GM21619 (cell line): ENCODE data around the gene CLINT1.

Experiments
- ATAC-seq: cut with Tn5 transposase; IDR thresholded peaks from one replicate; pipeline ENCODE4 v1.9.1; 2021; ENCODE audit not compliant: unreplicated experiment

Gene CLINT1

DNA sequence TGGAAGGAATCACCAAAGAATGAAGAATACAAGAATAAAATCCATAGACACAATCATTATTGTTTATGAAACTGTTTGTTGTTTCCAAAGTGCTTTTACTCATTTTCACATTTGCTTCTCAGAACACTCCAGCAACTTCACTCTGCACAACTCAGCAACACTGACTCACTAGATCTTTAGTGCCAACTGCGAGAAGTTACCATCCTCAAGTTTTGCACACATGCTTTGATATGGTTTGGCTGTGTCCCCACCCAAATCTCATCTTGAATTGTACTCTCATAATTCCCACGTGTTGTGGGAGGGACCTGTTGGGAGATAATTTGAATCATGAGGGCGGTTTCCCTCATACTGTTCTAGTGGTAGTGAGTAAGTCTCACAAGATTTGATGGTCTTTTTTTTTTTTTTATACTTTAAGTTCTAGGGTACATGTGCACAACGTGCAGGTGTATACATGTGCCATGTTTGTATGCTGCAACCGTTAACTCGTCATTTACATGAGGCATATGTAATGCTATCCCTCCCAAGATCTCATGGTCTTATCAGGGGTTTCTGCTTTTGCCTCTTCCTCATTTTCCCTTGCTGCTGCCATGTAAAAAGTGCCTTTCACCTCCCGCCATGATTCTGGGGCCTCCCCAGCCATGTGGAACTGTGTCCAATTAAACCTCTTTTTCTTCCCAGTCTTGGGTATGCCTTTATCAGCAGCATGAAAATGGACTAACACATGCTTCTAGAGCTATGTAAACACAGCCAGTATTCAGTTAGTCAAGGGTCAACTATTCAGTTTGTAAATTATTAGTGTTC, 36.9 kb downstream of the CLINT1 start:
- ATAC-seq: no peak

DNA sequence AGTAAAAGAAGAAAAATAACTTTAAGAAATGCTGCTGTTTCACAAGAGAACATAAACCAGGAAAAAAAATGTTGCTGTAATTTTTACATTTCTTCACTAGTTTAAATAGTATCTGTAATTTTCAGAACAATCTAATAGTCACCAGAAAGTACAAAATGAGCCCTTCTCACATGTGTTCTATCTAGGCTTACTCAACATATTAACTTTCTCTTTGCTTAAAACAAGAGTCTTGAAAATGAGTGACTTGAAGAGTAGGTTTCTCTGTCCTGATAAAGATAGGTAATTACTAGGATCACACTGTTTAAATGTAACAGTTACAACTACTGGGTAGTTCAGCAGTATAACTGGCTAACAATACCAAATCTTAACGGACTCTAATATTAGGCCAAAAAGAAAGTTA, 37.5 kb downstream of the CLINT1 start:
- ATAC-seq: no peak

DNA sequence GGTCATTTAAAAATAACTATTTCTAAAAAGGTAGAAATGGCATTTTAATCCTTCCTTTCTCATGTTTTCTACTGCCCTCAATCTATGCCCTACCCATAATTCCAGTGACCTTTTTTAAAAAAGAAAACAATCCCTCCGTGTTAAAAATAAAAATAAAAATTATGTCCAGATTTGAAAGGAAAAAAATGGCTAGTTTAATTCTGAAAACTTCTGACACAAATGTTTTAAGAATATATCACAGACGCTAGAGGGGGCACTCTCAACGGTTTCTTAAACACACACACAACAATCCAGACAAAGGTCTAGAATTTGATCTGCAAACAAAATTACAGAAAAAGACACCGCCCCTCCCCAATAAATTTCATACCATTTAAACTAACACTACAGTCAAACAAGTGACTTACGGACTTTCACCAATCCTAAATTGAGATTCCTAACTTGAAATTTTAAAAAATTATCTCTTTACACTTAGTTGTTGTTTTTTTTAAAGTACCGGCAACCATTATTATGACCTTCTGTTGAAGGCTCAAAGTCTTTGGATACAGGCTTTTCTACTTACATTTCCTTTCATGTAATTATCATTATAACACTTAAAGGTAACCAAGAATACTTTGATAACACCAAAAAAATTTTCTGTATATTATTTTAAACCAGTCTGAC, 38.2 kb downstream of the CLINT1 start:
- ATAC-seq: no peak

- ATAC-seq: no peak
Measured at GRCh38 chr5:157819502-157820115, 39.3 kb downstream of the CLINT1 start.

GRCh38 chr5:157818368-157818767, 40.6 kb downstream of the CLINT1 start:
- no peak for ATAC-seq

DNA sequence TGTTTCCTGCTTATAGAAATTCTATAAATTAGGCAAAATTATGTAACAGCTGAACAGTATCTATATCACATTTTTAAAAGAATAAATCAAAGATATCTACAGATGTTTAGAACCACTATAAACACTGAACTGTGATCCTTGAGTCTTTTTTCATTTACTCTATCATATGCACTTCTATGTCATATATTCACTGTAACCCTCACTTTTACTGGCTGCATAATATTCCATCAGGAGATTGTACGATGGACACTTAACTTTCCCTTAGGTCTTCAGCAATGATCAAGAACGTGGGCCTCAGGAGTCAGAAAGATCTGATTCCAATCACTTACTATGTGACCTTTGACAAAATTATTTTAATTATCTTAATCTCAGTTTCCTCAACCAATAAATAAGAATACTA, 41.0 kb downstream of the CLINT1 start:
- no peak for ATAC-seq

GRCh38 chr5:157817387-157817702, 41.6 kb downstream of the CLINT1 start:
- no peak for ATAC-seq

DNA sequence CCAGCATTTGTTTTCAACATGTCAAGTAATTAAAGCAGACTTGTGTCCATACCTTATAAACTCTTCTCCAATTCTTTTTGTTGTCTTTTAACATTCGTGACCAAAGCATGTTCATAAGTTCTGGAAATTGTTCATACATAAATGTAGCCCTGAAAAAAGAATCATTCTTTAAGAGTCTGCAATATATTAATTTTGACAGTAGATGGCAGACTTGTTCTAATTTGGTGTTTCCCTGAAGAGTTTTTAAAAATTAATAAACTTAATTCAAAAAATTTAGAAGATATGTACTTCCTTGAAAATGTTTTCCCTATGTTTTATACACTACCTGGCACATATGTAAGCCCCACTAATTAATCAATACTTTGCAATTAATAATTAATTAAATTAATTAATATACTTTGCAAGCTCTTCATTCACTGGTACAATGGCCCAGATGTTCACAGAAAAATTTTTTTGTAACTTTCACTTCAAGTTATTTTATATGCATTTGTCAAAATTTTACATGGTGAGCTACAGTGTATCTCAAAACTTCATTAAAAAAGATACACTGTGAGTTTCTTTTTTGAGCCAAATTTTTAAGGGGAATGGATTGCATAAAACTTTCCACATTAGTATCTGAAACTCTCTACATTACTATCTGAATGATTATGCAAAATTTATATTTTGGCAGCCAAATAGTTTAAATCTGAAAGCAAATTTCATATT, 42.1 kb downstream of the CLINT1 start:
- ATAC-seq: no peak

- ATAC-seq: no peak
Measured at GRCh38 chr5:157812086-157812485, 46.9 kb downstream of the CLINT1 start.

GRCh38 chr5:157808043-157808442, 50.9 kb downstream of the CLINT1 start:
- ATAC-seq: no peak

- ATAC-seq: no peak
Measured at GRCh38 chr5:157802736-157803135, 56.2 kb downstream of the CLINT1 start.

- no peak for ATAC-seq
Measured at GRCh38 chr5:157800137-157800536, 58.8 kb downstream of the CLINT1 start.

DNA sequence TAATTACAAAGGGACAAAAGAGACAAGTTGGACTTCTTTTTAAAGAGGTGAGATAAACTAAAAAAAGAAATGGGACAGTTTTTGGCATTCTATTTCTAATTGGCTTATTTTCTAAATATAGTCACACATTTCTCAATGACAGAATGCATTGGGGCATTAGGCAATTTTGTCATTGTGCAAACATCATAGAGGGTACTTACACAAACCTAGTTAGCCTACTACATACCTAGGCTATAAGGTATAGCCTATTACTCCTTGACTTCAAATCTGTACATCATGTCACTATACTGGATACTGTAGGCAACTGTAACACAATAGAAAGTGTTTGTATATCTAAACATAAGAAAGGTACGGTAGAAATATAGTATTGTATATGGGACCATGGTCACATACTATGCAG, 59.4 kb downstream of the CLINT1 start:
- ATAC-seq: no peak

- ATAC-seq: no peak
Measured at GRCh38 chr5:157793301-157793700, 65.6 kb downstream of the CLINT1 start.

DNA sequence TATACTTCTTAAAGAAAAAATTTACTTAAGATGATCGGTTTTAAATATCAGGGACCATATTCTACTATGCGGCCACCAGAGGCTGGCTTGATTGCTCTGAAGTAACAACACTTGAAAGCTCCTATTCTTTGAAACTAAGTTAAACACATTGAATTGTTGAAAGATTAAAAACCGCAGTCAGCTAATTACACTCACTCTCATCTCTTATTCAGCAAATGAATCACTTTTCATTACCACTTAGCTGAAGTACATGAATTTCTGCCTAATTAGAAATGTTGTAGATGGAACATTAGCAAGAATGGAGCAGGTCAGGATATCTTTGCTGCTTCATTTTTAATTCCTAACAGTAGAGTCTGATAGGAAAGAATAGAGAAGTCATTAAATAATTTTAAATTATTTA, 73.1 kb downstream of the CLINT1 start:
- ATAC-seq: no peak

GRCh38 chr5:157779221-157779620, 79.7 kb downstream of the CLINT1 start:
- ATAC-seq: no peak

GRCh38 chr5:157778121-157778805, 80.7 kb downstream of the CLINT1 start:
- no peak for ATAC-seq

GRCh38 chr5:157772127-157772526, 86.8 kb downstream of the CLINT1 start:
- no peak for ATAC-seq

- ATAC-seq: no peak
Measured at GRCh38 chr5:157770665-157771064, 88.3 kb downstream of the CLINT1 start.

DNA sequence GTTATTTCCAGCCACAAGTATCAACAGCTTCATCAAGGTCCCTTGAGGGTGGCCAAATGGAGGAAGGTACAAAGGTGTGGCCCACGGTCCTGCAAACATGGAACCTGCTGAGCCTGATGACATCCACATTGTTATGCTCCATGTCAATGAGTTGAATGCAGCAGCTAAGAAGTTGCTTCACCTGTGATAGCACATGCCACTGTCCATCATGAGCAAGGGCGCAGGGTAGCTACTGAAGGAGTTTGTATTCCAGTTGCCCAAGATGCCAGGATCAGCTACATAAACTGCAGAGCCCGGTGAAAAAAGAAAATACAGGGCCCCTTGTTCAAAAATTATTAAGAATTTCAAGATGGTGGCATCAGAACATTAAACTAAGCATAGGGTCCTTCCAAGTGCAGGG, 91.3 kb downstream of the CLINT1 start:
- ATAC-seq: no peak

DNA sequence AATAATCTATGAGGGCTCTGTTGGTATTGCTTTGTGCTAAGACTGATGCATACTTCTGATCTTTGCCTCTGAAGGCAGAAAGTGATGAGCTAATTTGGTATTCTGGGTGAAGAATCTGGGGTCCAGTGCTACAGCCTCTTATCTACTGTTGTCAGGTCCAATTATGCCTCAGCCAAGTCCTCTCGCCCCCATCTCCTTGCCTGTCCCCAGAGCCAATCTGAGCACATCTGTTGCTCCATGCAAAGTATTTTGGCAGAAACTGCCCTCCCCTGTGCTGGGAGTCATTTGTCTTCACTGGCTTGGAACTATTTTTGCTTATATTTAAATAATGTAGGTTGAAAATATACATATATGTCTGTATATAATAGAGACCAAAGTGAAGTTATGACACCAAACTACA, 92.0 kb downstream of the CLINT1 start:
- ATAC-seq: no peak
